A549 treated with RU486 at 1 μM for 4 hours (cell line): ENCODE data around the gene TMEM87A. TPM values are rescaled to one million over a fixed set of nuclear protein-coding genes. Genes with fewer than 3 reads are reported as not detected.

Experiments
- total RNA-seq: library from RNA; stranded (reverse); fragments of 200-300 nt; extraction: Qiagen RNA extraction; gene quantifications from 5 replicates; pipeline ENCODE4 v1.2.3, GENCODE V29; 2022; ENCODE audit warnings: low read depth

TMEM87A gene
- 21.8 to 34.7 TPM (median 26.2 TPM) in 5 replicates for total RNA-seq

GRCh38 chr15:42272939-42273899 lies at the start of gene TMEM87A, which contains the start of gene GANC:
Gene TMEM87A, minus strand, starts transcription at chr15:42273433. Its CDS starts 35 bp downstream, at chr15:42273398.
Gene GANC, plus strand, starts transcription at chr15:42273201. Its CDS starts 1,281 bp downstream, at chr15:42274482.

GRCh38 chr15:42207674-42208579 lies 65.3 kb downstream of the TMEM87A start, which contains the start of gene VPS39:
Gene VPS39, minus strand, starts transcription at chr15:42208304. Its CDS starts 151 bp downstream, at chr15:42208153.

Other genes with a start within 250 kb of the TMEM87A start
- not detected in 5 replicates for gene PLA2G4D, start 178.9 kb downstream of the TMEM87A start, total RNA-seq
- gene PLA2G4F, start 116.8 kb downstream of the TMEM87A start, total RNA-seq, result not detected in 5 replicates
- gene VPS39, start 65.1 kb downstream of the TMEM87A start, total RNA-seq, result 14.7 to 17.1 TPM (median 14.9 TPM) in 5 replicates
- 5.5 to 8.1 TPM (median 6.5 TPM) in 5 replicates for gene GANC, start 232 bp downstream of the TMEM87A start, total RNA-seq
- gene CAPN3, start 86.1 kb upstream of the TMEM87A start, total RNA-seq, result 0.22 to 0.87 TPM (median 0.43 TPM) in 4 of 5 replicates, not detected in the other
- gene ZNF106, start 217.7 kb upstream of the TMEM87A start, total RNA-seq, result 6.5 to 11.7 TPM (median 10.7 TPM) in 5 replicates
- 15.9 to 42.0 TPM (median 22.9 TPM) in 5 replicates for gene SNAP23, start 222.2 kb upstream of the TMEM87A start, total RNA-seq